HepG2 (cell line): ENCODE results near the gene PHB1. TPM values are rescaled to one million over a fixed set of nuclear protein-coding genes. Genes with fewer than 3 reads are reported as not detected.

Experiments used
- ATAC-seq: fragments of 200-7000 bp; cut with Tn5 transposase; 3 replicates; pipeline ENCODE4 v1.9.1; 2020; ENCODE audit warnings: mild to moderate bottlenecking, moderate library complexity
- BruUV-seq: library from RNA; stranded (reverse); fragments of 400-500 nt; replicated peaks from 2 replicates; lab custom pipeline; 2021; lab: Mats Ljungman, UMichigan
- CTCF ChIA-PET: fragments of 300-600 bp; formaldehyde crosslinking; extraction: SDS; loops from one replicate; lab custom pipeline; 2021; ENCODE audit warnings: low total read pairs, inconsistent platforms, low intra/inter-chr PET ratio; lab: Yijun Ruan, JAX
- POLR2A ChIA-PET: fragments of 350-600 bp; sonication (Branson Sonifier 250); formaldehyde crosslinking; loops from one replicate; lab custom pipeline; 2020; ENCODE audit warnings: antibody characterized with exemption, inconsistent platforms; lab: Yijun Ruan, JAX
- DNase-seq: peaks from one replicate; pipeline ENCODE4 v3.0.0-alpha.2; 2015; ENCODE audit warnings: low spot score
- FAIRE-seq: peaks from 3 replicates; lab custom pipeline; 2011; peaks lifted over from hg19 to GRCh38; lab: Jason Lieb, UNC
- H2AFZ ChIP-seq: one replicate; pipeline ENCODE4 v1.6.1; 2011; ENCODE audit warnings: low read length, inconsistent platforms
- H3K27ac ChIP-seq: fragments of 300-600 bp; 3 replicates; pipeline ENCODE4 v1.8.0; 2011; ENCODE audit warnings: mixed run types, mild to moderate bottlenecking, mixed read lengths, low read length, inconsistent platforms; ENCODE audit not compliant: insufficient read depth; ENCODE audit errors: extremely low read length
- H3K27me3 ChIP-seq, 2 experiments: fragments of 200-600 bp in 1 of 2; 2 replicates in 1 of 2; 3 replicates in 1 of 2; pipeline versions ENCODE4 v1.6.0 to v1.8.0; 2011; ENCODE audit warnings: low read length in 2 of 2, mild to moderate bottlenecking in 2 of 2, moderate library complexity in 2 of 2, inconsistent platforms in 1 of 2; ENCODE audit not compliant: insufficient read depth in 2 of 2, control insufficient read depth in 1 of 2
- H3K36me3 ChIP-seq, 2 experiments: fragments of 200-600 bp in 1 of 2; replicated peaks in 1 of 2; 2 replicates in 1 of 2; 3 replicates in 1 of 2; pipeline versions ENCODE4 v1.5.1 to v1.8.0; 2011; ENCODE audit warnings: low read length in 2 of 2, inconsistent platforms in 1 of 2; ENCODE audit not compliant: insufficient read depth in 2 of 2, control insufficient read depth in 1 of 2
- H3K4me1 ChIP-seq: 2 replicates; pipeline ENCODE4 v1.5.1; 2012; ENCODE audit warnings: low read length, inconsistent platforms; ENCODE audit not compliant: insufficient read depth
- H3K4me2 ChIP-seq: 2 replicates; pipeline ENCODE4 v1.6.0; 2011; ENCODE audit warnings: low read depth, low read length, inconsistent platforms
- H3K4me3 ChIP-seq, 3 experiments: fragments of 200-600 bp in 1 of 3; sonication (generic), shearing (Covaris generic) in 1 of 3; replicated peaks in 1 of 3; 2 replicates each; pipeline ENCODE4 v1.5.1; 2011 to 2016; ENCODE audit warnings: low read length in 3 of 3, inconsistent platforms in 2 of 3, low read depth in 2 of 3, mild to moderate bottlenecking in 2 of 3, control low read depth in 1 of 3, mixed read lengths in 1 of 3; ENCODE audit not compliant: insufficient read depth in 1 of 3
- H3K79me2 ChIP-seq: one replicate; pipeline ENCODE4 v1.6.1; 2011; ENCODE audit warnings: low read length, inconsistent platforms; ENCODE audit not compliant: insufficient read depth
- H3K9ac ChIP-seq: 2 replicates; pipeline ENCODE4 v1.6.0; 2011; ENCODE audit warnings: mild to moderate bottlenecking, low read depth, low read length, inconsistent platforms; ENCODE audit not compliant: insufficient read depth
- H3K9me3 ChIP-seq: 2 replicates; pipeline ENCODE4 v1.5.1; 2012; ENCODE audit warnings: mild to moderate bottlenecking, low read length
- H4K20me1 ChIP-seq: 2 replicates; pipeline ENCODE4 v1.6.0; 2011; ENCODE audit warnings: inconsistent platforms, mild to moderate bottlenecking, low read length, moderate library complexity; ENCODE audit not compliant: insufficient read depth
- GMEB2 ChIP-seq: IDR thresholded peaks from 2 replicates; pipeline ENCODE4 v1.6.1; 2016; ENCODE audit warnings: missing biosample characterization, missing genetic modification reagents, low read depth
- HNF1A ChIP-seq, 2 experiments: sonication (generic) in 1 of 2; formaldehyde crosslinking in 1 of 2; IDR thresholded peaks; 2 replicates each; pipeline versions ENCODE4 v1.4.0 to v1.6.1; 2016 to 2020; ENCODE audit warnings: borderline replicate concordance in 1 of 2, low read depth in 1 of 2, mild to moderate bottlenecking in 1 of 2, missing genetic modification reagents in 1 of 2
- JARID2 ChIP-seq: sonication (generic); formaldehyde crosslinking; IDR thresholded peaks from 2 replicates; pipeline ENCODE4 v1.8.1; 2023; ENCODE audit warnings: missing genetic modification reagents, inconsistent platforms; ENCODE audit not compliant: insufficient replicate concordance
- NFYB ChIP-seq: sonication (generic); formaldehyde crosslinking; IDR thresholded peaks from 2 replicates; pipeline ENCODE4 v1.4.0; 2020; ENCODE audit warnings: missing genetic modification reagents
- SRSF1 ChIP-seq: fragments of 200-400 bp; formaldehyde crosslinking; optimal IDR thresholded peaks from 2 replicates; pipeline ENCODE3; 2017; ENCODE audit warnings: mild to moderate bottlenecking, low read depth, low read length, moderate library complexity
- SYNCRIP ChIP-seq: fragments of 200-400 bp; formaldehyde crosslinking; IDR thresholded peaks from 2 replicates; pipeline ENCODE4 v1.6.1; 2018; ENCODE audit warnings: mild to moderate bottlenecking, low read depth, low read length; ENCODE audit not compliant: insufficient read depth
- THAP11 ChIP-seq: IDR thresholded peaks from 2 replicates; pipeline ENCODE4 v1.6.1; 2016; ENCODE audit warnings: missing biosample characterization, missing genetic modification reagents
- ZMYM4 ChIP-seq: sonication (generic); formaldehyde crosslinking; IDR thresholded peaks from 2 replicates; pipeline ENCODE4 v1.8.1; 2023; ENCODE audit warnings: mild to moderate bottlenecking, missing genetic modification reagents
- ZNF501 ChIP-seq: sonication (generic); formaldehyde crosslinking; IDR thresholded peaks from 2 replicates; pipeline ENCODE4 v1.5.1; 2020; ENCODE audit warnings: mild to moderate bottlenecking, moderate library complexity, missing genetic modification reagents
- ZNF776 ChIP-seq: sonication (generic); formaldehyde crosslinking; IDR thresholded peaks from 2 replicates; pipeline ENCODE4 v1.4.0; 2020; ENCODE audit warnings: mild to moderate bottlenecking, missing genetic modification reagents
- ZSCAN30 ChIP-seq: sonication (generic); formaldehyde crosslinking; IDR thresholded peaks from 2 replicates; pipeline ENCODE4 v1.5.0; 2020; ENCODE audit warnings: mild to moderate bottlenecking, missing genetic modification reagents
- in situ Hi-C: cut with HindIII; loops from 2 replicates; pipeline ENCODE4 v1.10.0; 2017; ENCODE audit warnings: low pct_unique_long_range_greater_than_20kb; ENCODE audit not compliant: extremely low pct_ligation_motif_present
- intact Hi-C: fragments of 100-400 bp; cut with micrococcal nuclease; formaldehyde crosslinking; loops from one replicate; pipeline ENCODE4 v1.10.0; 2022; ENCODE audit not compliant: unreplicated experiment
- polyA plus RNA-seq, 8 experiments: library from polyadenylated mRNA; depleted of rRNA in 3 of 8; stranded (reverse) in 7 of 8; unstranded in 1 of 8; fragments of >200 nt; fragmentation: Illumina TruSeq in 4 of 8; extraction: Trizol in 4 of 8; gene quantifications; 2 replicates each; pipeline versions ENCODE4 v1.2.1 to v1.2.3, GENCODE V29; 2011 to 2016; ENCODE audit warnings: low read depth in 4 of 8, missing spikeins in 1 of 8, mixed read lengths in 1 of 8; ENCODE audit not compliant: insufficient read depth in 1 of 8
- total RNA-seq, 5 experiments: library from RNA; depleted of rRNA; stranded (reverse); fragments of >200 nt; fragmentation: Illumina TruSeq; extraction: Trizol; gene quantifications; 2 replicates each; pipeline ENCODE4 v1.2.3, GENCODE V29; 2016; ENCODE audit warnings: low read depth in 1 of 5

Gene PHB1
- total and polyA plus RNA-seq, 2 of the 13 experiments (the other 11 are each of a cell fraction or from before 2014, with no cell fraction given) = 515 to 688 TPM

- no peak overlapping the region for H2AFZ ChIP-seq
- CTCF ChIA-PET = no interaction called here
These were observed 10.3 kb upstream of the PHB1 start for GRCh38 chr17:49425004-49425286.

More at GRCh38 chr17:49425004-49425286, 10.3 kb upstream of the PHB1 start:
- POLR2A ChIA-PET = interaction anchor here (2.1 kb wide), 1 partner anchor 11 kb away, joined by 8 read pairs; the partner anchor contains the start of gene PHB1
- FAIRE-seq = no peak
- Histone ChIP-seq H3K27me3 (peaks cover 0 to 5% of the 10 kb centered on the region in 2 experiments; a peak in 1 of 5 replicates), H3K4me1 (no peaks in the 10 kb centered on the region), H3K9me3 (peaks cover 18% of the 10 kb centered on the region), H3K79me2 (no peaks in the 10 kb centered on the region), H3K4me3 (no peak overlapping the region), H3K4me2 (no peak overlapping the region), H4K20me1 (no peaks in the 10 kb centered on the region), H3K36me3 (no peaks in the 10 kb centered on the region), H3K27ac (no peak overlapping the region), H3K9ac (no peak overlapping the region)
- TF ChIP-seq SYNCRIP (no peak), HNF1A (IDR thresholded peaks at IDR 0.05; ENCODE audit: low read depth) (no peak), HNF1A (CRISPR knock-in tag; IDR thresholded peaks at IDR 0.05; ENCODE audit: borderline replicate concordance) (no peak), GMEB2 (CRISPR knock-in tag) (no peak), ZNF501 (CRISPR knock-in tag) (no peak), NFYB (no peak), SRSF1 (no peak), ZMYM4 (no peak), ZNF776 (CRISPR knock-in tag) (no peak), ZSCAN30 (CRISPR knock-in tag) (no peak), THAP11 (CRISPR knock-in tag) (no peak), JARID2 (no peak)
- BruUV-seq = no TSS peak
- ATAC-seq = no peak
- no peak for DNase-seq
- intact Hi-C loops (no loop called here), in situ Hi-C loops (no loop called here)
